NCI-H1105 treated with DMSO at 0.1 percent for 48 hours (cell line): Measurements from ENCODE around the gene SLC39A13.

Experiments used
- DNase-seq: peaks from one replicate; lab custom pipeline; 2025; lab: John Stamatoyannopoulos, UW

Gene SLC39A13

GRCh38 chr11:47454258-47454671 is 45.9 kb downstream of the SLC39A13 start:
- peak; percentile 62 for DNase-seq

GRCh38 chr11:47460571-47461235 is 52.3 kb downstream of the SLC39A13 start:
- no peak for DNase-seq

- DNase-seq, result no peak
Measured at GRCh38 chr11:47461876-47462275, 53.5 kb downstream of the SLC39A13 start.

GRCh38 chr11:47464483-47464882 is 56.1 kb downstream of the SLC39A13 start:
- peak; percentile 5 for DNase-seq
